ENCODE results near the gene HS2ST1. TPM values are rescaled to one million over a fixed set of nuclear protein-coding genes. Genes with fewer than 3 reads are reported as not detected.

HS2ST1 gene
- total RNA-seq, 2 donors from 2014 or later: 11.5 to 11.7 TPM

DNA sequence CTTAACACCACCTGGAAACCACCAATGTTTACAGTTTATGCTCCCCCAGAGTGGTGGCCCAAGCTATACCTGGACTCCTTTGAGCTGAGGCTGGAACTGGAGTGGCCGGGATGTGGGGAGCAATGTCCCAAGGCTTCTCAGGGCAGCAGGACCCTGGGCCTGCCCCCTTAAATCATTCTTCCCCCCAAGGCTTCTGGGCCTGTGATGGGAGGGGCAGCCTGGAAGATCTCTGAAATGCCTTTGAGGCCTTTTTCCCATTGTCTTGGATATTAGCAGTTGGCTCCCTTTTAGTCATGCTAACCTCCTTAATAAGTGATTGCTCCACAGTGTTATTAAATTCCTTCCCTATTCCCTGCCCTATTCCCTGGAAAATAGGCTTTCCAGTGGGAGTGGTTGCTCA is 185.8 kb downstream of the HS2ST1 start:
- H3K27ac ChIP-seq: no peak overlapping the region
- no peaks in the 10 kb centered on the region for H3K9me3 ChIP-seq
- intact Hi-C loops (cut with DNase I): no loop called here
- no peak overlapping the region for H3K4me3 ChIP-seq
- no peaks in the 10 kb centered on the region for H3K27me3 ChIP-seq (replicated peaks; ENCODE audit: insufficient read depth)
- H3K36me3 ChIP-seq: no peaks in the 10 kb centered on the region
- TF ChIP-seq POLR2A (IDR thresholded peaks at IDR 0.05) (no peak), POLR2AphosphoS5 (IDR thresholded peaks at IDR 0.05) (no peak)
- TF ChIP-seq, protein P1, sequence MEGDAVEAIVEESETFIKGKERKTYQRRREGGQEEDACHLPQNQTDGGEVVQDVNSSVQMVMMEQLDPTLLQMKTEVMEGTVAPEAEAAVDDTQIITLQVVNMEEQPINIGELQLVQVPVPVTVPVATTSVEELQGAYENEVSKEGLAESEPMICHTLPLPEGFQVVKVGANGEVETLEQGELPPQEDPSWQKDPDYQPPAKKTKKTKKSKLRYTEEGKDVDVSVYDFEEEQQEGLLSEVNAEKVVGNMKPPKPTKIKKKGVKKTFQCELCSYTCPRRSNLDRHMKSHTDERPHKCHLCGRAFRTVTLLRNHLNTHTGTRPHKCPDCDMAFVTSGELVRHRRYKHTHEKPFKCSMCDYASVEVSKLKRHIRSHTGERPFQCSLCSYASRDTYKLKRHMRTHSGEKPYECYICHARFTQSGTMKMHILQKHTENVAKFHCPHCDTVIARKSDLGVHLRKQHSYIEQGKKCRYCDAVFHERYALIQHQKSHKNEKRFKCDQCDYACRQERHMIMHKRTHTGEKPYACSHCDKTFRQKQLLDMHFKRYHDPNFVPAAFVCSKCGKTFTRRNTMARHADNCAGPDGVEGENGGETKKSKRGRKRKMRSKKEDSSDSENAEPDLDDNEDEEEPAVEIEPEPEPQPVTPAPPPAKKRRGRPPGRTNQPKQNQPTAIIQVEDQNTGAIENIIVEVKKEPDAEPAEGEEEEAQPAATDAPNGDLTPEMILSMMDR (IDR thresholded peaks at IDR 0.05): no peak
- WGBS: 92% methylated on average over 1 of the region's 1 CpG
- no peaks in the 10 kb centered on the region for H3K4me1 ChIP-seq (replicated peaks)
- no peak for DNase-seq (ENCODE audit: low spot score)

GRCh38 chr1:87103074-87103473 is 188.6 kb downstream of the HS2ST1 start:
- H3K36me3 ChIP-seq: no peaks in the 10 kb centered on the region
- no peaks in the 10 kb centered on the region for H3K9me3 ChIP-seq
- no peaks in the 10 kb centered on the region for H3K4me1 ChIP-seq (replicated peaks)
- no peak for TF ChIP-seq POLR2A (IDR thresholded peaks at IDR 0.05)
- TF ChIP-seq, protein P1 (IDR thresholded peaks at IDR 0.05): no peak
- no peak for TF ChIP-seq POLR2AphosphoS5 (IDR thresholded peaks at IDR 0.05)
- H3K27me3 ChIP-seq (replicated peaks; ENCODE audit: insufficient read depth): no peaks in the 10 kb centered on the region
- intact Hi-C loops (cut with DNase I): no loop called here
- no peak overlapping the region for H3K4me3 ChIP-seq
- no peak overlapping the region for H3K27ac ChIP-seq
- DNase-seq (ENCODE audit: low spot score): no peak

GRCh38 chr1:87104140-87104539 is 189.7 kb downstream of the HS2ST1 start:
- Histone ChIP-seq H3K4me1 (replicated peaks) (no peaks in the 10 kb centered on the region), H3K36me3 (no peaks in the 10 kb centered on the region), H3K4me3 (no peak overlapping the region), H3K27me3 (replicated peaks; ENCODE audit: insufficient read depth) (no peaks in the 10 kb centered on the region), H3K9me3 (no peaks in the 10 kb centered on the region), H3K27ac (no peak overlapping the region)
- no peak for DNase-seq (ENCODE audit: low spot score)
- intact Hi-C loops (cut with DNase I): no loop called here
- 56% methylated on average over 1 of the region's 1 CpG for WGBS
- no peak for TF ChIP-seq POLR2A (IDR thresholded peaks at IDR 0.05)
- no peak for TF ChIP-seq POLR2AphosphoS5 (IDR thresholded peaks at IDR 0.05)
- TF ChIP-seq, protein P1 (IDR thresholded peaks at IDR 0.05): no peak

DNA sequence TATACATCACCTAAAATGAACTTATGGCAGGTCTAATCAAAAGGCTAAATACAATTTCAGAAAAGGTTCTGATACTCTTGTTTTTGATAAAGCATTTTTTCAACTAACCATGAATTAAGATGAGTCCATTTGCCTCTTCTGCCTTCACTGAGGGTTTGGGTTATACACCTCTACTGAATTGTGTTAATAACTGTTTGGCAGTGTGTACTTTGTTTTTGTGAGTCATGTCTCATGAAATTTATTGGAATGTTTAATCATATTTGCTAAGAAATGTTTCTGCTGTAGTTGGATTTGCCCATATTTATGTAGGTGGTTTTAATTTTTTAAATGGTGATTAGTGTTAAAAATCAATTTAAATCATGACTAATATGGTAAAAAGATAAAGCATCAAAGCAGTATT is 190.5 kb downstream of the HS2ST1 start:
- H3K27ac ChIP-seq: no peak overlapping the region
- intact Hi-C loops (cut with DNase I): no loop called here
- no peaks in the 10 kb centered on the region for H3K27me3 ChIP-seq (replicated peaks; ENCODE audit: insufficient read depth)
- DNase-seq (ENCODE audit: low spot score): no peak
- no peak overlapping the region for H3K4me3 ChIP-seq
- TF ChIP-seq POLR2AphosphoS5 (IDR thresholded peaks at IDR 0.05): no peak
- TF ChIP-seq POLR2A (IDR thresholded peaks at IDR 0.05): no peak
- TF ChIP-seq, protein P1 (IDR thresholded peaks at IDR 0.05): no peak
- H3K4me1 ChIP-seq (replicated peaks): no peaks in the 10 kb centered on the region
- H3K36me3 ChIP-seq: no peaks in the 10 kb centered on the region
- no peaks in the 10 kb centered on the region for H3K9me3 ChIP-seq

- H3K4me1 ChIP-seq (replicated peaks): no peaks in the 10 kb centered on the region
- H3K36me3 ChIP-seq: no peaks in the 10 kb centered on the region
These were observed 191.7 kb downstream of the HS2ST1 start for GRCh38 chr1:87106144-87106543.

More at GRCh38 chr1:87106144-87106543, 191.7 kb downstream of the HS2ST1 start:
- Histone ChIP-seq H3K27me3 (replicated peaks; ENCODE audit: insufficient read depth) (no peaks in the 10 kb centered on the region), H3K9me3 (no peaks in the 10 kb centered on the region), H3K4me3 (no peak overlapping the region), H3K27ac (no peak overlapping the region)
- TF ChIP-seq POLR2A (IDR thresholded peaks at IDR 0.05) (no peak), POLR2AphosphoS5 (IDR thresholded peaks at IDR 0.05) (no peak)
- TF ChIP-seq, protein P1 (IDR thresholded peaks at IDR 0.05): no peak
- no peak for DNase-seq (ENCODE audit: low spot score)
- intact Hi-C loops (cut with DNase I): no loop called here
